Ishikawa (cell line): ENCODE measurements around the gene EBF4.

Experiments
- EP300 ChIP-seq: IDR thresholded peaks from 2 replicates; pipeline ENCODE4 v1.6.1; 2012; ENCODE audit warnings: borderline replicate concordance
- NFIC ChIP-seq: IDR thresholded peaks from 2 replicates; pipeline ENCODE4 v1.6.1; 2012
- RAD21 ChIP-seq: IDR thresholded peaks from 2 replicates; pipeline ENCODE4 v1.6.1; 2012; ENCODE audit warnings: low read depth
- TF ChIP-seq, protein P1 (sequence below): IDR thresholded peaks from 2 replicates; pipeline ENCODE4 v1.6.1; 2012; ENCODE audit warnings: low read depth, mild to moderate bottlenecking

DNA sequence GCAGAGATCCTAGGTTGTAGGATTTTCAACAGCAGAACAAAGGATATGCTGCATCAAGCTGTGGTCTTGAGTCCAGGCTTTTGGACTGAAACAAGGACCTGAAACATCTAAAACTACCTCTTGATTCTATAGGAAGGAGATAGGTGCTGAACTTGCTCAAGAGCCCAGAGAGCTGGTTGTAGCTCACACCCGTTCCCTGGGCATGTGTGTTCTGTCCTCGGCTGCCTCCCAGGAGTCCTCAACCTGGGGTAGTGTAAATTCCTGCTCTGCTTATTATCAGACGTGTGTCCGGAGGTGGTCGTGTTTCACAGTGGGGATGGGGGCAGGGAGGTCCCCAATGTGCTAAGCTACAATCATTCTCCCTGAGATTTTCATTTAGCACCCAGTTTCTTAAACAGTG, 35.3 kb upstream of the EBF4 start:
- no peak for TF ChIP-seq RAD21
- TF ChIP-seq EP300, result no peak
- TF ChIP-seq NFIC, result no peak
- TF ChIP-seq, protein P1, sequence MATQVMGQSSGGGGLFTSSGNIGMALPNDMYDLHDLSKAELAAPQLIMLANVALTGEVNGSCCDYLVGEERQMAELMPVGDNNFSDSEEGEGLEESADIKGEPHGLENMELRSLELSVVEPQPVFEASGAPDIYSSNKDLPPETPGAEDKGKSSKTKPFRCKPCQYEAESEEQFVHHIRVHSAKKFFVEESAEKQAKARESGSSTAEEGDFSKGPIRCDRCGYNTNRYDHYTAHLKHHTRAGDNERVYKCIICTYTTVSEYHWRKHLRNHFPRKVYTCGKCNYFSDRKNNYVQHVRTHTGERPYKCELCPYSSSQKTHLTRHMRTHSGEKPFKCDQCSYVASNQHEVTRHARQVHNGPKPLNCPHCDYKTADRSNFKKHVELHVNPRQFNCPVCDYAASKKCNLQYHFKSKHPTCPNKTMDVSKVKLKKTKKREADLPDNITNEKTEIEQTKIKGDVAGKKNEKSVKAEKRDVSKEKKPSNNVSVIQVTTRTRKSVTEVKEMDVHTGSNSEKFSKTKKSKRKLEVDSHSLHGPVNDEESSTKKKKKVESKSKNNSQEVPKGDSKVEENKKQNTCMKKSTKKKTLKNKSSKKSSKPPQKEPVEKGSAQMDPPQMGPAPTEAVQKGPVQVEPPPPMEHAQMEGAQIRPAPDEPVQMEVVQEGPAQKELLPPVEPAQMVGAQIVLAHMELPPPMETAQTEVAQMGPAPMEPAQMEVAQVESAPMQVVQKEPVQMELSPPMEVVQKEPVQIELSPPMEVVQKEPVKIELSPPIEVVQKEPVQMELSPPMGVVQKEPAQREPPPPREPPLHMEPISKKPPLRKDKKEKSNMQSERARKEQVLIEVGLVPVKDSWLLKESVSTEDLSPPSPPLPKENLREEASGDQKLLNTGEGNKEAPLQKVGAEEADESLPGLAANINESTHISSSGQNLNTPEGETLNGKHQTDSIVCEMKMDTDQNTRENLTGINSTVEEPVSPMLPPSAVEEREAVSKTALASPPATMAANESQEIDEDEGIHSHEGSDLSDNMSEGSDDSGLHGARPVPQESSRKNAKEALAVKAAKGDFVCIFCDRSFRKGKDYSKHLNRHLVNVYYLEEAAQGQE, result no peak
